Heart left ventricle (tissue), 16 donors: ENCODE measurements around the gene PSMD11. TPM values are rescaled to one million over a fixed set of nuclear protein-coding genes. Genes with fewer than 3 reads are reported as not detected.
"Not testable (repeated sequence)": the region's sequence is repeated elsewhere in the genome, so short reads cannot be mapped to it uniquely, and the experiment has no call there.

Source experiments
- ATAC-seq, 4 donors: fragments of 200-7000 bp; cut with Tn5 transposase; one replicate each; pipeline ENCODE4 v1.9.1; 2020 to 2022; ENCODE audit warnings: moderate library complexity in 4 of 4, mild to moderate bottlenecking in 3 of 4, moderate number of reproducible peaks in 1 of 4
- DNase-seq, 5 donors: peaks; one replicate each; pipeline ENCODE4 v3.0.0-alpha.2; 2020
- H3K27ac ChIP-seq, 12 donors: fragments of 200-600 bp; sonication (generic) in 4 of 12; one replicate each; pipeline versions ENCODE4 v1.5.0 to v1.8.0; 2016 to 2022; ENCODE audit warnings: mild to moderate bottlenecking in 2 of 12
- H3K27me3 ChIP-seq, 9 donors: fragments of 200-600 bp; sonication (generic) in 2 of 9; one replicate each; pipeline versions ENCODE4 v1.5.1 to v1.8.0; 2016 to 2022; ENCODE audit warnings: mild to moderate bottlenecking in 3 of 9
- H3K36me3 ChIP-seq, 9 donors: fragments of 200-600 bp; sonication (generic) in 2 of 9; one replicate each; pipeline versions ENCODE4 v1.5.0 to v1.8.0; 2018 to 2022; ENCODE audit warnings: mild to moderate bottlenecking in 2 of 9
- H3K4me1 ChIP-seq, 12 donors: fragments of 200-600 bp; sonication (generic) in 4 of 12; one replicate each; pipeline versions ENCODE4 v1.5.0 to v1.8.0; 2016 to 2022; ENCODE audit warnings: mild to moderate bottlenecking in 3 of 12
- H3K4me3 ChIP-seq, 12 donors: fragments of 200-600 bp; sonication (generic) in 4 of 12; one replicate each; pipeline versions ENCODE4 v1.5.0 to v1.8.0; 2017 to 2022; ENCODE audit warnings: mild to moderate bottlenecking in 9 of 12, moderate library complexity in 4 of 12
- H3K9me3 ChIP-seq, 12 donors: fragments of 200-600 bp; sonication (generic) in 4 of 12; one replicate each; pipeline versions ENCODE4 v1.5.0 to v1.8.0; 2016 to 2022; ENCODE audit warnings: mild to moderate bottlenecking in 1 of 12
- POLR2A ChIP-seq, 2 donors: fragments of 450-650 bp; IDR thresholded peaks; one replicate each; pipeline ENCODE4 v1.6.1; 2017; ENCODE audit warnings: antibody characterized with exemption in 2 of 2, mild to moderate bottlenecking in 2 of 2, moderate library complexity in 2 of 2
- WGBS, 4 donors: extraction: QIAGEN DNeasy Blood & Tissue Kit in 2 of 4; methylation state at CpG; one replicate each; pipeline versions ENCODE4 v1.1.5 to v1.1.7; 2013 to 2018; 5-methylcytosine and 5-hydroxymethylcytosine counted together
- intact Hi-C, 10 donors: fragments of 100-400 bp; cut with DNase I; formaldehyde crosslinking; loops; one replicate each; pipeline versions ENCODE4 v1.11.1 to v1.14.2; 2022
- polyA plus RNA-seq, 2 donors: library from polyadenylated mRNA; stranded (reverse); fragments of 200-250 nt; gene quantifications; one replicate each; pipeline ENCODE4 v1.2.3, GENCODE V29; 2013
- total RNA-seq, 9 donors: library from RNA; depleted of rRNA in 2 of 9; stranded (reverse); fragments of >200 nt in 2 of 9; fragmentation: NEBNext Ultra II Directional in 3 of 9; extraction: Animal tissue kit (Norgen Biotek cat#: 25700) in 3 of 9; gene quantifications; one replicate each; pipeline versions ENCODE4 v1.1.0 to v1.2.4, GENCODE V29; 2016 to 2023
- TF ChIP-seq, protein P1 (sequence below), 12 donors: fragments of 200-600 bp; sonication (generic) in 4 of 12; IDR thresholded peaks; one replicate each; pipeline versions ENCODE4 v1.5.0 to v1.8.0; 2018 to 2022; ENCODE audit warnings: antibody characterized with exemption in 12 of 12, mild to moderate bottlenecking in 5 of 12
- donor health status: ischemic (EF 13 %, LVEDD 7.1; RV severe dilation, severe dysfunction).
- donor health status: healthy with polysubstance abuse.
- donor health status: DM: no; HTN: yes; CAD: no.
- donor health status: DM: no; HTN: no; CAD: no.
- donor health status: ischemic (EF 25% LVEDD 6.9; RV normal size, moderate dysfunction).
- donor health status: ischemic (EF 25% LVEDD 5.7; RV mildly dilated, moderate dysfunction).
- donor health status: healthy.
- donor health status: DM: yes; HTN: yes; CAD: no.
- donor health status: ischemic (EF 35%, LVEDD 5.7; RV mildly dilated, moderate dysfunction).
- donor health status: nonischemic (EF 11% LVEDD 7.7; RV severe dilation, severe dysfunction).
- donor health status: DM: yes; HTN: yes; CAD: no.
- donor health status: PGD.
- donor health status: ischemic (EF 29% LVEDD 5.4; RV normal size, mild dysfunction).
- donor health status: nonischemic (EF 23%, LVEDD 6.1; RV moderate dilation, normal function).

The PSMD11 gene
- total and polyA plus RNA-seq, 11 donors = 52.7 to 94.8 (median 72.8) TPM

DNA sequence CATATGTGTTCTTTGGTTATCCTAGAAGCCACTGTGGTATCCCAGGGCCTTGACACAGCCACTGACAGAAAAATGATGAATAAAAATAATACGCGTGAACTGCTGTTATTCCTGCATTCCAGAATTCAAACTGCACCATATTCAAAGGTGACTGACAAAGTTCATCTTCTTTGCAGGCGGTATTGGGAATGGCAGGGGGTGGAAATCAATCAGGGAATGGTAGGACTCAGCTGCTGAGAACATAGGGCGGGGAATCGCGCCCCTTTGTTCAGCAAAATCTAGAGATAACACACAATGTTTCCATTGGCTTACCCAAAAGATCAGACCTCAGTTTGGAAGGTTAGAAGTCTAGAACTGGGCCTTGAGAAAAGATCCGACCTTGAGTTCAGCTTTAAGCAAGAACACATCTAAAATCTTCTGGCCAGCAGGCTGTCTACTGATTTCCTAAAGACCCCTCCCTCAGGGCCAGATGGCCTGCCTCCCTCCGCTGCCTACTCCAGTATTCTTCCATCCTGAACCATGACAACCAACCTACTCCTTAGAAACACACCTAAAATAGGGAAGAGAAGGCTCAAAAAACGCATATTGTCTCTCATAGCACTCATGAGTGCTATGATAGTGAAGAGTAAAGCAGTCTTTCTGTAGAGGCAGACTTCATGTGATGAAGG, 76.6 kb downstream of the PSMD11 start:
- DNase-seq (no peak), ATAC-seq (no peak)
- intact Hi-C loops = loop anchor here in 3 of 10 donors (5.0 to 10.0 kb wide), 3 partner anchors 34 to 56 kb away; partner anchors contain the start of gene CDK5R1 (in 1 of the 3)
- no peak for TF ChIP-seq POLR2A (IDR thresholded peaks at IDR 0.05)
- TF ChIP-seq, protein P1, sequence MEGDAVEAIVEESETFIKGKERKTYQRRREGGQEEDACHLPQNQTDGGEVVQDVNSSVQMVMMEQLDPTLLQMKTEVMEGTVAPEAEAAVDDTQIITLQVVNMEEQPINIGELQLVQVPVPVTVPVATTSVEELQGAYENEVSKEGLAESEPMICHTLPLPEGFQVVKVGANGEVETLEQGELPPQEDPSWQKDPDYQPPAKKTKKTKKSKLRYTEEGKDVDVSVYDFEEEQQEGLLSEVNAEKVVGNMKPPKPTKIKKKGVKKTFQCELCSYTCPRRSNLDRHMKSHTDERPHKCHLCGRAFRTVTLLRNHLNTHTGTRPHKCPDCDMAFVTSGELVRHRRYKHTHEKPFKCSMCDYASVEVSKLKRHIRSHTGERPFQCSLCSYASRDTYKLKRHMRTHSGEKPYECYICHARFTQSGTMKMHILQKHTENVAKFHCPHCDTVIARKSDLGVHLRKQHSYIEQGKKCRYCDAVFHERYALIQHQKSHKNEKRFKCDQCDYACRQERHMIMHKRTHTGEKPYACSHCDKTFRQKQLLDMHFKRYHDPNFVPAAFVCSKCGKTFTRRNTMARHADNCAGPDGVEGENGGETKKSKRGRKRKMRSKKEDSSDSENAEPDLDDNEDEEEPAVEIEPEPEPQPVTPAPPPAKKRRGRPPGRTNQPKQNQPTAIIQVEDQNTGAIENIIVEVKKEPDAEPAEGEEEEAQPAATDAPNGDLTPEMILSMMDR (IDR thresholded peaks at IDR 0.05) = no peak
- peak overlapping the region in 1 of 12 donors; percentile 46 for H3K27ac ChIP-seq
- 95 to 97% (median 97%) methylated on average over 9 of the region's 9 CpGs for WGBS, 4 donors
- H3K36me3 ChIP-seq = no peaks in the 10 kb centered on the region
- H3K9me3 ChIP-seq = no peaks in the 10 kb centered on the region
- peaks cover 3 to 41% (median 27%) of the 10 kb centered on the region in 12 donors for H3K4me1 ChIP-seq
- peak overlapping the region in 2 of 12 donors; percentile 50 to 59 for H3K4me3 ChIP-seq
- H3K27me3 ChIP-seq = peaks cover 0 to 4% (median 0%) of the 10 kb centered on the region in 9 donors

DNA sequence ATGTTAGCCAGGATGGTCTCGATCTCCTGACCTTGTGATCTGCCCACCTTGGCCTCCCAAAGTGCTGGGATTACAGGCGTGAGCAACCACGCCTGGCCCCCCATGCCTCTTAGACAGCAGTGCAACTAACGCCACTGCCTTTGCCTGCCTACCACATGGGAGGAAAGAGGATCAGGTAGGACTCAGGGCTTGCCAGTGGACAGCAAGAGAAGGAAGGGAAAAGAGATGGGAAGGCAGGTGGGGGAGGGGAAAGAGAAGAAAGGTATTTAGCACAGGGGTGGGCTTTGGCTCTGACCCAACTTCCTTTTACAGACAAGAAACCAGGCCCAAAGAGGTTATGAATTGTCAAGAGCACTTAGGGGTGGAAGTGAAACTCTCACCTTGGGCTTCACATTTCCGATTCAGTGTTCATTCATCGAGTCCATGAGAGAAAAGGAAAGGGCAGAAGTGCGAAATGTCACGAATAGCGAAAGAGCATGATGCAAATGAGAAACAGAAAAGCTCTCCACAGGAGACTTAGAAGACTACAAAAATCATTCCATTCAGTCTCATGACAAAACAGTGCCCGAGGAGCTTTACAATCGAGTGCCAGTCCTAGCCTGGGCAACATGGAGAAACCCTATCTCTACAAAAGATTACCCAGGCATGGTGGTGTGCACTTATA, 78.8 kb downstream of the PSMD11 start:
- TF ChIP-seq, protein P1 (IDR thresholded peaks at IDR 0.05) = no peak
- no peak for TF ChIP-seq POLR2A (IDR thresholded peaks at IDR 0.05)
- ATAC-seq (no peak), DNase-seq (no peak)
- H3K36me3 ChIP-seq = no peaks in the 10 kb centered on the region
- peaks cover 3 to 35% (median 22%) of the 10 kb centered on the region in 12 donors for H3K4me1 ChIP-seq
- H3K27me3 ChIP-seq = peaks cover 0 to 4% (median 0%) of the 10 kb centered on the region in 9 donors
- H3K9me3 ChIP-seq = no peaks in the 10 kb centered on the region
- H3K4me3 ChIP-seq = no peak overlapping the region
- 90 to 94% (median 92%) methylated on average over 11 of the region's 11 CpGs for WGBS, 4 donors
- intact Hi-C loops = loop anchor here in 3 of 10 donors (5.0 to 10.0 kb wide), 3 partner anchors 36 to 58 kb away; partner anchors contain the start of gene CDK5R1 (in 1 of the 3)
- H3K27ac ChIP-seq = no peak overlapping the region

DNA sequence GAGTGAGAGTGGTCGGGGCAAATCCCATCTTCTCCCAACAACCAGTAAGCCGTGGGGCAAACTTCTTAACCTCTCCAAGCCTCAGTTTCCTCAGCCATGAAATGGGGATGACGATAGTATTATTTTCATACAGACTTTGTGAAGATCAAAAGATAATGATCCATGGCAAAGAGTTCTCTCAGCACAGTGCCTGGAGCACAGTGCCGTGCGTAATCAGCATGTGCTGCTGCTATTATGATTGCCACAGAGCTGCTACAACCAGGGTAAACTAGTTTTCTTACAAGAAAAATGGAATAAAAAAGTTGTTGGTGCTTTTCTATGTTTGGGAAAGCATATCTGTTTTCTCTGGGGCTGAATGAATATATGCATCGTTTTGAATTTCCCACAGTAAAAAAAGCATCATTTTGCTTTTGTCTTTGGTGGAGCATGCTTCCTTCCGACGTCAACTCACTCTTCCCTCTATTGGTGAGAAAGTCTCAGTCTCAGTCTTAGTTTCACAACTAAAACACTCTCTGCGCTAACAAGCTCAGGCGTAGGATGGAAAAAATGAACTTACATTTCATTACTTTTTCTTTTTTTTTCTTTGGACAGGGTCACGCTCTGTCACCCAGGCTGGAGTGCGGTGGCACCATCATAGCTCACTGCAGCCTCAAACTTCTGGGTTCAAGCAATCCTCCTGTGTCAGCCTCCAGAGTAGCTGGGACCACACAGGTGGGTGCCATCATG, 79.7 kb downstream of the PSMD11 start:
- no peak overlapping the region for H3K4me3 ChIP-seq
- no peak for ATAC-seq
- no peaks in the 10 kb centered on the region for H3K27me3 ChIP-seq
- intact Hi-C loops = loop anchor here in 3 of 10 donors (5.0 to 10.0 kb wide), 3 partner anchors 37 to 59 kb away; partner anchors contain the start of gene CDK5R1 (in 1 of the 3)
- no peak for DNase-seq
- no peaks in the 10 kb centered on the region for H3K36me3 ChIP-seq
- H3K4me1 ChIP-seq = peaks cover under 1 to 29% (median 19%) of the 10 kb centered on the region in 12 donors
- H3K27ac ChIP-seq = no peak overlapping the region
- no peak for TF ChIP-seq POLR2A (IDR thresholded peaks at IDR 0.05)
- TF ChIP-seq, protein P1 (IDR thresholded peaks at IDR 0.05) = no peak
- H3K9me3 ChIP-seq = no peaks in the 10 kb centered on the region
- WGBS, 4 donors = 90% methylated on average over 12 of the region's 12 CpGs

DNA sequence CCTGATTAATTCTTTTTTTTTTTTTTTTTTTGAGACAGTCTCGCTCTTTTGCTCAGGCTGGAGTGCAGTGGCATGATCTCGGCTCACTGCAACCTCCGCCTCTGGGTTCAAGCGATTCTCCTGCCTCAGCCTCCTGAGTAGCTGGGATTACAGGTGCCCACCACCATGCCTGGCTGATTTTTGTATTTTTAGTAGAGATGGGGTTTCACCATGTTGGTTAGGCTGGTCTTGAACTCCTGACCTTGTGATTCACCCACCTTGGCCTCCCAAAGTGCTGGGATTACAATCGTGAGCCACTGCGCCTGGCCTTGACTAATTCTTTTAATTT, 80.2 kb downstream of the PSMD11 start:
- ATAC-seq, H3K4me3 ChIP-seq, H3K27me3 ChIP-seq, H3K36me3 ChIP-seq, H3K9me3 ChIP-seq, H3K27ac ChIP-seq, DNase-seq: not testable (repeated sequence)
- intact Hi-C loops = loop anchor here in 3 of 10 donors (5.0 to 10.0 kb wide), 3 partner anchors 37 to 60 kb away; partner anchors contain the start of gene CDK5R1 (in 1 of the 3)
- WGBS, 4 donors = 95 to 99% (median 97%) methylated on average over 6 of the region's 6 CpGs
- peaks cover 0 to 27% (median 17%) of the 10 kb centered on the region in 12 donors for H3K4me1 ChIP-seq
